C4-2B (cell line): ENCODE measurements around the gene BCAR3.

Experiments
- CTCF ChIP-seq: fragments of 450-650 bp; conservative IDR thresholded peaks from 2 replicates; pipeline ENCODE4 v1.5.1; 2017; ENCODE audit warnings: mild to moderate bottlenecking
- ZFX ChIP-seq: fragments of 450-650 bp; IDR thresholded peaks from 2 replicates; pipeline ENCODE4 v1.6.1; 2017

- TF ChIP-seq CTCF, result no peak
- no peak for TF ChIP-seq ZFX
These were observed 3.9 kb downstream of the BCAR3 start for GRCh38 chr1:93677729-93678128.
